ENCODE data around the gene VPS16.

The VPS16 gene

GRCh38 chr20:2814587-2815051, 25.9 kb upstream of the VPS16 start, which contains the start of gene C20orf141:
C20orf141 (plus strand) TSS chr20:2814987; CDS start chr20:2815185, 198 bp downstream.
- no peak within 1 kb of the TSS for H3K4me3 ChIP-seq (ENCODE audit: low read depth, low read length)
- DNase-seq (ENCODE audit: low read depth) = peak; percentile 74
- TF ChIP-seq MAX (IDR thresholded peaks at IDR 0.05; ENCODE audit: low read depth, low read length) (no peak), MYC (IDR thresholded peaks at IDR 0.05; ENCODE audit: low read depth, low read length) (no peak), POLR2A (IDR thresholded peaks at IDR 0.05; ENCODE audit: extremely low read depth, insufficient read length) (no peak), CTCF (IDR thresholded peaks at IDR 0.05; ENCODE audit: low read depth, low read length) (no peak)

- TF ChIP-seq POLR2A (IDR thresholded peaks at IDR 0.05; ENCODE audit: extremely low read depth, insufficient read length) (no peak), MYC (IDR thresholded peaks at IDR 0.05; ENCODE audit: low read depth, low read length) (no peak), CTCF (IDR thresholded peaks at IDR 0.05; ENCODE audit: low read depth, low read length) (no peak), MAX (IDR thresholded peaks at IDR 0.05; ENCODE audit: low read depth, low read length) (no peak)
- no peak for DNase-seq (ENCODE audit: low read depth)
- no peak overlapping the region for H3K4me3 ChIP-seq (ENCODE audit: low read depth, low read length)
These were observed 25.2 kb upstream of the VPS16 start for GRCh38 chr20:2815242-2815900.

GRCh38 chr20:2816030-2816582, 24.4 kb upstream of the VPS16 start, which contains the start of gene TMEM239:
TMEM239 (plus strand) TSS chr20:2816364; CDS start chr20:2816555, 191 bp downstream.
- no peak for DNase-seq (ENCODE audit: low read depth)
- no peak within 1 kb of the TSS for H3K4me3 ChIP-seq (ENCODE audit: low read depth, low read length)
- TF ChIP-seq MAX (IDR thresholded peaks at IDR 0.05; ENCODE audit: low read depth, low read length) (no peak), MYC (IDR thresholded peaks at IDR 0.05; ENCODE audit: low read depth, low read length) (no peak), CTCF (IDR thresholded peaks at IDR 0.05; ENCODE audit: low read depth, low read length) (no peak)

- DNase-seq (ENCODE audit: low read depth) = peak; percentile 54
- H3K4me3 ChIP-seq (ENCODE audit: low read depth, low read length) = no peak overlapping the region
These were observed 23.8 kb upstream of the VPS16 start for GRCh38 chr20:2816583-2817340.

GRCh38 chr20:2817341-2817726, 23.2 kb upstream of the VPS16 start:
- TF ChIP-seq POLR2A (IDR thresholded peaks at IDR 0.05; ENCODE audit: extremely low read depth, insufficient read length) (no peak), MAX (IDR thresholded peaks at IDR 0.05; ENCODE audit: low read depth, low read length) (no peak), CTCF (IDR thresholded peaks at IDR 0.05; ENCODE audit: low read depth, low read length) (no peak), MYC (IDR thresholded peaks at IDR 0.05; ENCODE audit: low read depth, low read length) (no peak)
- DNase-seq (ENCODE audit: low read depth) = no peak
- H3K4me3 ChIP-seq (ENCODE audit: low read depth, low read length) = no peak overlapping the region

More at GRCh38 chr20:2816583-2817340, 23.8 kb upstream of the VPS16 start:
- TF ChIP-seq CTCF (IDR thresholded peaks at IDR 0.05; ENCODE audit: low read depth, low read length) = peak; percentile 22
- no peak for TF ChIP-seq POLR2A (IDR thresholded peaks at IDR 0.05; ENCODE audit: extremely low read depth, insufficient read length)
